Upper lobe of left lung (tissue), 6 donors: ENCODE measurements around the gene NCBP2L. TPM values are rescaled to one million over a fixed set of nuclear protein-coding genes. Genes with fewer than 3 reads are reported as not detected.

Experiments
- ATAC-seq, 2 donors: fragments of 200-7000 bp; cut with Tn5 transposase; one replicate each; pipeline ENCODE4 v1.9.1; 2022; ENCODE audit warnings: mild to moderate bottlenecking in 2 of 2, moderate library complexity in 2 of 2; ENCODE audit not compliant: low FRiP score in 2 of 2
- DNase-seq, 2 donors: peaks; one replicate each; pipeline ENCODE4 v3.0.0-alpha.2; 2019 to 2020
- H3K27ac ChIP-seq, 4 donors: fragments of 200-600 bp; sonication (generic); one replicate each; pipeline ENCODE4 v1.5.1; 2016 to 2019
- H3K27me3 ChIP-seq, 4 donors: fragments of 200-600 bp; sonication (generic); one replicate each; pipeline ENCODE4 v1.5.1; 2017 to 2019
- H3K36me3 ChIP-seq, 4 donors: fragments of 200-600 bp; sonication (generic); one replicate each; pipeline ENCODE4 v1.5.1; 2016 to 2019
- H3K4me1 ChIP-seq, 4 donors: fragments of 200-600 bp; sonication (generic); one replicate each; pipeline ENCODE4 v1.5.1; 2018 to 2019
- H3K4me3 ChIP-seq, 4 donors: fragments of 200-600 bp; sonication (generic); one replicate each; pipeline ENCODE4 v1.5.1; 2017 to 2019; ENCODE audit warnings: mild to moderate bottlenecking in 2 of 4, moderate library complexity in 1 of 4
- H3K9me3 ChIP-seq, 4 donors: fragments of 200-600 bp; sonication (generic); one replicate each; pipeline ENCODE4 v1.5.1; 2018 to 2019
- CTCF ChIP-seq, 6 experiments: fragments of 450-650 bp in 4 of 6; fragments of 200-600 bp in 2 of 6; sonication (generic) in 2 of 6; IDR thresholded peaks; one replicate each; pipeline ENCODE4 v1.5.1; 2016 to 2019; ENCODE audit warnings: antibody characterized with exemption in 6 of 6
- EP300 ChIP-seq, 4 donors: sonication (generic); formaldehyde crosslinking; IDR thresholded peaks; one replicate each; pipeline ENCODE4 v1.5.1; 2017; ENCODE audit warnings: antibody characterized with exemption in 4 of 4, control low read depth in 2 of 4
- POLR2A ChIP-seq, 4 donors: fragments of 450-650 bp; IDR thresholded peaks; one replicate each; pipeline ENCODE4 v1.5.1; 2016 to 2017; ENCODE audit warnings: antibody characterized with exemption in 4 of 4, mild to moderate bottlenecking in 2 of 4
- POLR2AphosphoS5 ChIP-seq, 2 donors: sonication (generic); formaldehyde crosslinking; IDR thresholded peaks; one replicate each; pipeline ENCODE4 v1.5.1; 2017; ENCODE audit warnings: antibody characterized with exemption in 2 of 2
- WGBS, 2 donors: methylation state at CpG; one replicate each; pipeline ENCODE4 v1.1.5; 2017 to 2018; 5-methylcytosine and 5-hydroxymethylcytosine counted together
- total RNA-seq, 6 donors: library from RNA; depleted of rRNA in 4 of 6; stranded (reverse); fragments of >200 nt in 4 of 6; gene quantifications; one replicate each; pipeline versions ENCODE4 v1.1.0 to v1.2.1, GENCODE V29; 2016 to 2021
- donor health status: DM: no; HTN: no; CAD: no; lungs with moderate emphysema.
- donor health status: DM: no; HTN: yes; CAD: no; lungs with severe emphysema.

Gene NCBP2L
- total RNA-seq, 6 donors from 2014 or later: 0.13 to 2.0 (median 0.33) TPM; not detected in 3

DNA sequence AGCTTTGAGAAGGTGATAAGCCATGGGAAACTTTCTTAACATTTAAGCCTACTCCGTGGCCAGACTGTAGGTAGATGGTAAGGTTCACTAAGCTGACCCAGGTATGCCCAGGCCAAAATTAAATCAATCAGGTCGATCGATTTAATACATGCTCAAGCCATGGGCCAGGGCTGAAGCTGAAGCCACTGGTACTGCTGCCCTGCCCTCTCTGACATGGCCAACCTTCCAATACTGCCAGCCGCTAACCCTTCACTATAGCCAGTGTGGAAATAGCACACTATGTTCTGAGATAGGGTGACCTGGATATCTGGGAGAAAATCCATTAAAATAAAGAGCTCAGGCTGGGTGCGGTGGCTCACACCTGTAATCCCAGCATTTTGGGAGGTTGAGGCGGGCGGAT, 33.5 kb upstream of the NCBP2L start:
- Histone ChIP-seq H3K4me1 (peaks cover 28 to 40% (median 36%) of the 10 kb centered on the region in 4 donors), H3K36me3 (no peaks in the 10 kb centered on the region), H3K4me3 (no peak overlapping the region), H3K9me3 (no peaks in the 10 kb centered on the region), H3K27me3 (no peaks in the 10 kb centered on the region), H3K27ac (peak overlapping the region in 2 of 4 donors; percentile 86 to 92)
- DNase-seq (no peak), ATAC-seq (no peak)
- TF ChIP-seq POLR2A (IDR thresholded peaks at IDR 0.05) (no peak), POLR2AphosphoS5 (IDR thresholded peaks at IDR 0.05) (no peak), EP300 (IDR thresholded peaks at IDR 0.05) (no peak), CTCF (IDR thresholded peaks at IDR 0.05) (no peak)
- WGBS, 2 donors: 83 to 85% methylated on average over 2 to 7 of the region's 7 CpGs

DNA sequence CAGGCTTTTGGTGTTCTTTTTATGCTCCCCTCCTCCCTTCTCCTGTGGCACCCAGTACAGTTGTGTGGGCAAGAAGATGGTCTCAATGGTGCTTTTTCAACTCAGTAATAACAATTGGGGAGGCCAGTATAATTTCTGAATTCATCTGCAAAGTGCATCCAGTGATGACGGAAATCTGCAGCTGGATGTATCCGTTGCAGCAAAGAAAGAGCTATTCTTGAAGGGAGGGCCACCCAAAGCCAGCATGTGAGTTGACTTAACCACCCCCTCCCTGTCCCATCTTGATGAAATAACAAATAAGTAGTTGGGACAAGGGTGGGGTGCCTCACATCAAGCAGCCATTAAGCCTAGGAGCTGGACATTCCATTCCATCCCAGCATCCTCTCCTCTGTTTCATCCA, 32.7 kb upstream of the NCBP2L start:
- 86 to 100% methylated on average over 2 of the region's 2 CpGs for WGBS, 2 donors
- Histone ChIP-seq H3K4me1 (peaks cover 27 to 40% (median 36%) of the 10 kb centered on the region in 4 donors), H3K4me3 (no peak overlapping the region), H3K27me3 (no peaks in the 10 kb centered on the region), H3K27ac (no peak overlapping the region), H3K9me3 (no peaks in the 10 kb centered on the region), H3K36me3 (no peaks in the 10 kb centered on the region)
- ATAC-seq (no peak), DNase-seq (no peak)
- TF ChIP-seq POLR2AphosphoS5 (IDR thresholded peaks at IDR 0.05): no peak
- TF ChIP-seq POLR2A (IDR thresholded peaks at IDR 0.05): no peak
- no peak for TF ChIP-seq CTCF (IDR thresholded peaks at IDR 0.05)
- no peak for TF ChIP-seq EP300 (IDR thresholded peaks at IDR 0.05)

DNA sequence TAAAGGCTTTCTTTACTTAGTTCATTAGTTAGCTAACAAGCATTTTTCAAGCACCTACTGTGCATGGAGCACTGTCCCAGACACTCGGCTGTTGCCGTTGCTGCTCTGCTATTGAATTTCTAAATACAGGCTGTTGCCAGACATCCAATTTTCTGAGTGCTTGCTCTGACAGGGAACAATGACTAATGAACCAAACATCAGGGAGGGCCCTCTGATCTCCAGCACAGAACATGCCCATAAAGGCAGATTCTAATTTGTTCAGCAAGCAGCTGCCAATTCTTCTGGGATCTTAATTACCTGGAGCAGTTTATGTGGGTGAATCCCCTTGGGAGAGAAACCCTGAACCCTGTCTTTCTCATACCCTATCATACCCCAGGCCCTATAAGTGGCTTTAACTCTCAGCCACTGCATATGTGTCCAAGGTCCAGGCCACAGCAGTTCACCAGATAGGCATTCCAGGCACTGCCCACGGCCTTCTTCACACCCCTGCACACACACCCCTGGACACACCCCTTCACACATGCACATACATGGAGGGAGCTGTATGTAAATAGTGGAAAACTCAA, 29.9 kb upstream of the NCBP2L start:
- ATAC-seq: peak; percentile 71 to 81
- TF ChIP-seq POLR2AphosphoS5 (IDR thresholded peaks at IDR 0.05) (no peak), CTCF (IDR thresholded peaks at IDR 0.05) (no peak), POLR2A (IDR thresholded peaks at IDR 0.05) (no peak), EP300 (IDR thresholded peaks at IDR 0.05) (no peak)
- 50 to 51% methylated on average over 1 to 3 of the region's 3 CpGs for WGBS, 2 donors
- H3K4me1 ChIP-seq: peaks cover 7 to 29% (median 14%) of the 10 kb centered on the region in 4 donors
- no peak overlapping the region for H3K4me3 ChIP-seq
- peak overlapping the region; percentile 19 to 73 (median 49) for H3K27ac ChIP-seq
- H3K27me3 ChIP-seq: no peaks in the 10 kb centered on the region
- DNase-seq: peak in 1 of 2 donors; percentile 71
- H3K9me3 ChIP-seq: no peaks in the 10 kb centered on the region
- no peaks in the 10 kb centered on the region for H3K36me3 ChIP-seq

DNA sequence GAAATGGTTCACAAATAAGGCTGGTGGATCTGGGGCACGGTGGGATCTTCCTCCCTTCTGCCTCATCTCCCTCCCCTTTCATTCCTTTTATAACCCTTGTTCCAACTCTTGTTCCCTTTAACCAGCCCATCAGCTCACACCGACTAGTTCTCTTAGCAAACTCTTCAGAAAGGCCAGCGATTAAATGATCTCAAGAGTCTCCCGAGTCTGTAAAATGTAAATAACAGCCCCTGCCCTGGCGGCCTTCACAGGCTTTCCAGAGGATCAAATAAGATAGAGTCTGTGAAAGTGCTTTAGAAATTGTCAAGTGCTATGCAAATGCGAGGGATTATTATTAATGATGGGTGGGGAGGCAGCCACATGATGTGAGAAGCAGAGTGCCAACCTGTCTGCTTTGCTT, 29.0 kb upstream of the NCBP2L start:
- Histone ChIP-seq H3K36me3 (no peaks in the 10 kb centered on the region), H3K9me3 (no peaks in the 10 kb centered on the region), H3K27ac (peak overlapping the region; percentile 19 to 73 (median 49)), H3K4me3 (no peak overlapping the region), H3K27me3 (no peaks in the 10 kb centered on the region), H3K4me1 (peaks cover under 1 to 21% (median 15%) of the 10 kb centered on the region in 4 donors)
- DNase-seq: no peak
- 53 to 59% methylated on average over 6 of the region's 6 CpGs for WGBS, 2 donors
- ATAC-seq: no peak
- no peak for TF ChIP-seq POLR2A (IDR thresholded peaks at IDR 0.05)
- TF ChIP-seq POLR2AphosphoS5 (IDR thresholded peaks at IDR 0.05): no peak
- no peak for TF ChIP-seq CTCF (IDR thresholded peaks at IDR 0.05)
- no peak for TF ChIP-seq EP300 (IDR thresholded peaks at IDR 0.05)

DNA sequence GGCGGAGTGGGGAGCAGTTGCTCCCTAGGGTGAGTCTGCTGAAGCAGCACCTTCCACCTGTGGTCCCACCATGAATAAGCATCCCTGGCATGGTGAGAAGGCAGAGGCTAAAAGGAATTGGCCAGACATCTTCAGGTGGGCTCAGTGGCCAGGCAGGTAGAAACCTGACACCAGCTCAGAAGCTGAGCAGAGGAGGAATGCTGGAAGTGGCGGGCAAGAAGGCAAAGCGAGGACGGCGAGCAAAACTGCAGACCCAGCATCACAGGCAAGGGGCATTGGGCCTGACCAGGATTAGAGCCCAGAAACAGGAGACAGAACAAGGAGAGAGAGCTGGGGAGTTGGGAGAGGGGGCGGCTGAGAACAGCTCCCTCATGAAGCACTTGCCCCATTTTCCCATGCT, 27.3 kb upstream of the NCBP2L start:
- no peaks in the 10 kb centered on the region for H3K27me3 ChIP-seq
- ATAC-seq (no peak), DNase-seq (no peak)
- 96 to 97% methylated on average over 6 of the region's 6 CpGs for WGBS, 2 donors
- no peak overlapping the region for H3K27ac ChIP-seq
- H3K36me3 ChIP-seq: no peaks in the 10 kb centered on the region
- TF ChIP-seq EP300 (IDR thresholded peaks at IDR 0.05): no peak
- TF ChIP-seq POLR2AphosphoS5 (IDR thresholded peaks at IDR 0.05): no peak
- TF ChIP-seq POLR2A (IDR thresholded peaks at IDR 0.05): no peak
- TF ChIP-seq CTCF (IDR thresholded peaks at IDR 0.05): no peak
- no peak overlapping the region for H3K4me3 ChIP-seq
- H3K9me3 ChIP-seq: no peaks in the 10 kb centered on the region
- peaks cover 0 to 22% (median 16%) of the 10 kb centered on the region in 4 donors for H3K4me1 ChIP-seq
